Amygdala (tissue), 56 donors: Measurements from ENCODE around the gene SYT8.

ENCODE experiments used
- DNase-seq, 56 donors: peaks; one replicate each; lab custom pipeline; 2025; lab: John Stamatoyannopoulos, UW

The SYT8 gene

DNA sequence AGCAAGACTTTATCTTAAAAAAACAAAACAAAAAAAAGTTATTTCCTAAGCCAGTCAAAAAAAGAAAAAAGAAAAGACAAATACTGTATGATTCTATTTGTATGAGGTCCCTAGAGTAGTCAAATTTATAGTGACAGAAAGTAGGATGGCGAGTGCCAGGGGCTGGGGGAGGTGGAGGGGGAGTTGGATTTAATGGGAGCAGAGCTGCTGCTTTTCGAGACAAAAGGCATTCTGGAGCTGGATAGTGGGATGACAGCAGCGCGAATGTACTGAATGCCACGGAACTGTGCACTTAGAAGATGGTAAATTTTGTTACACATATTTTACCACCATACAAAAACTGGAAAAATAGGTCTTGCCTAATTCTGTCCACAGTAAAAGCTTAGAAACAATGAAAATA is 17.8 kb upstream of the SYT8 start:
- no peak for DNase-seq

- no peak for DNase-seq
Measured at GRCh38 chr11:1817511-1817910, 17.3 kb upstream of the SYT8 start.

- DNase-seq = no peak
Measured at GRCh38 chr11:1819074-1819473, 15.7 kb upstream of the SYT8 start.

GRCh38 chr11:1820463-1821325 is 14.1 kb upstream of the SYT8 start:
- DNase-seq = no peak

- DNase-seq = no peak
Measured at GRCh38 chr11:1821562-1821961, 13.2 kb upstream of the SYT8 start.

GRCh38 chr11:1822648-1823375 is 12.0 kb upstream of the SYT8 start:
- no peak for DNase-seq

DNA sequence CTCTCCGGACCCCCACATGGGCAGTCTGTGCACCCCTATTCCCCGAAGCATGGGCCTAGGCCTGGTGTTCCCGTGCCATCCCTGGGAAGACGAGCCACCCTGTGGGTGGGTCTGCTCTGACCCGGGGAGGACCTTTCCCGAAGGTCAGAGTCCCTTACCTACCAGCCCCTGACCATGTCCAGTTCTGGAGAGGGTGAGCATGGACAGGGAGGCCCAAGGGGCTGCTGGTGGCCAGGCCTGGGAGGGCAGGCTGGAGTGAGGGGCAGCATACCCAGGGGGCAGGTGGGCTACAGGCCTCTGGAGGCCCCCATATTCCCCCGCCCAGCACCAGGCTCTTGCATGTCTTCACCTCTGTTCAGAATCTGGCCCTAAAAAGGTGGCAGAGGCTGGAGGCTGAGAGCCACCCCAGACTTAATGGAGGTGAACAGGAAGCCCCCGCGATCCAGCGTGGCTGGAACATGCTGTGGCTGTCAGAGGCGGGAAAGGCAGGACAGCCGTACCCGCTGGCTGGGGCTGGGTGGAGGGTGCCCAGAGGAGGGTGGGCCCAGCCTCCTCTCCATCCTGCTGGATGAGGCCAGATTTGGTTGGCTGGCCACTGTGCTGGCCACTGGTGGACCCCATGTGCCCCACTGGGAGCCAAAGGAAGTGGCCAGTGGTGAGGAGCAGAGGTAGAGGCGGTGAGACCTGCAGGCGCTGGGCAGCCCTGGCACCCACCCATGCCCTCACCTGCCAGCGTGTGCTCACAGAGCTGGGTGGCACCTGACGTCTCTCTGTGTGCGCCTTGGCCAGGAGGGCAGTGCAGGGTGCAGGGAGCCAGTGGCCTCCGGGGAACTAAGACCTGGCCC is 11.2 kb upstream of the SYT8 start:
- no peak for DNase-seq

- no peak for DNase-seq
Measured at GRCh38 chr11:1824221-1825038, 10.4 kb upstream of the SYT8 start.

DNA sequence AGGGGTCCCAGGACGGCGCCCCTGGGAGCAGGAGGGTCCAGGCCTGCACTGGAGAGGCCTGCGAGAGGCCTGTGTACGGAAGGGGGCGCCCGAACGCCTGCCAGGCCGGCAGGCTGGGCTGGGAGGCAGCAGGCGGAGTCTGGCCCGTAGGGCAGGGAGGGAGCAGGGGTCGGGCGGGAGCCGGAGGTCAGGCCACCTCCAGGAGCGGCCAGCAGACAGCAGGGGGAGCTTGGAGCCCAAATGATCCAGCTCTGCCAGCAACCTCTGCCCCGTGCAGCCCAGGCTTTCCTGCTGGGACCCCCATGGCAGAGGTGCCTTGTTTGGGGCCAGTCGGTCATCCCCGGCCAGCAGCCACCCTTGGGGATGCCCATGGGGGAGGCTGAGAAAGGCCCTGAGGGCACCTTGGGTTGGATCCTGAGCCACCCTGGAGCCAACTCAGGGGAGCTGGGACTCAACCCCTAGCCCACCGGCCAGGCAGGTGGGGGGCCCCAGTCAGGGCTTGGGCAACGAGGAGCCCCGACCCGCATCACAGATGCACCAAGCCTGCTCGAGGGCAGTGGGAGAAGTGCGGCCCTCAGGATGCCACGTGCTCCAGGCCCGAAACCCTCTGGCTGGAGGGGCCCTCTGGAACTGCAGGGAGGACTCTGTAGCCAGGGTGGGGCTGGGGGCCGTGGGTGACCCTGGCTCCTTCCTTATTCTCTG is 9.6 kb upstream of the SYT8 start:
- peak in 1 of 56 donors; percentile 6 for DNase-seq

DNA sequence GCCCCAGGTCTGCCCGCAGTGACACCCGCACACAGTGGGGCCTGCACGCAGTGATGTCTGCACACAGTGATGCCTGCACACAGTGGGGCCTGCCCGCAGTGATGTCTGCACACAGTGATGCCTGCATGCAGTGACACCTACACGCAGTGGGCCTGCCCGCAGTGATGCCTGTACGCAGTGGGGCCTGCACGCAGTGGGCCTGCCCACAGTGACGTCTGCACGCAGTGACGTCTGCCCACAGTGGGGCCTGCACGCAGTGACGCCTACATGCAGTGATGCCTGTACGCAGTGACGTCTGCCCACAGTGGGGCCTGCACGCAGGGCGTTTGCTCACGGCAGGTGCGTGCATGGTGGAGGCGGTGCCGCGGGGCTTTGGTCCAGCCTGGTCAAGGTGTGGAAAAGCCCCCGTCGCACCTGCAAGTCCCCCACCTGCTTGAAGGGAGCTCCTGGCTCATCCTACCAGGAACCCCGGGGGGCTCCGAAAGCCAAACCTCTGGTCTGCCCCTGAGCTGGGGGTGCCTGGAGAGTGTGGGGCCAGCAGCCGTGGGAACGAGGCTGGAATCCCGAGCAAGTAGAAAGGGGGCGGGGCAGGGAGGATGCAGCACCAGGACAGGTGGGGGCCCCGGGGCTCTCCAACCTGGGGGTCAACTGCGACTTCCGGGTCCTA is 8.9 kb upstream of the SYT8 start:
- DNase-seq = no peak

- DNase-seq = peak in 1 of 56 donors; percentile 19
Measured at GRCh38 chr11:1826552-1827094, 8.2 kb upstream of the SYT8 start.

DNA sequence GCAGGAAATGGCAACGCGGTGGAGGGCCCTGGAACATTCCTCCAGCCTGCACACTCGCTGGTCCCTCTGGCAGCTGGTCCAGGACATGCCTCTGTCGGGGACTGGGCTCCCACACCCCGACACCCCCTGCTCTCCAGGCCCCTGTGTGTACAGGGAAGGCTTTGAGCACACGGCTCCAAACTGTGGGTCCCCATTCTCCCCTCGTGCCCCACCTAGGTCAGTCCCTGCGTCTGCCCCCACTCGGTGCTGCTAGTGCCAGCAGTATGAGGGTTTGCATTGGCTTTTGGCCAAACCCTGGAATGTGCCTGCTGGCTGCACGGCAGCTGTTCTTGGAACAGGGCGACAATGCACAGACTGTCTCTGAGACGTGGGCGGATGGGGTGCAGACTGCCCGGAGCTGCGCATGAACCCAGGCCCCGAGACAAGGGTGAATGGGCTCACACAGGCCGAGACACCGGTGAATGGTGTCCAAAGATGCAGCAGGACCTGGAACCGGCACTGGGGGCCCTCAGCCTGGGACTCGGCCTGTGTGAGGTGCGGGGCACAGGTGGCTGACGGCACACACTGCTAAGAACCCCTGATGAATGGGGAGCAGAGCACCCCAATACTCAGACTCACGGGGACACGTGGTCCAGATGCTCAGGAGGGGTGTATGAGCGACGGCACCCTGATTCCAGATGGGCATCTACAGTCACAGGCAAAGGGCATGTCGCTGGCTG is 7.5 kb upstream of the SYT8 start:
- peak in 38 of 56 donors; percentile 13 to 83 (median 52) for DNase-seq

DNA sequence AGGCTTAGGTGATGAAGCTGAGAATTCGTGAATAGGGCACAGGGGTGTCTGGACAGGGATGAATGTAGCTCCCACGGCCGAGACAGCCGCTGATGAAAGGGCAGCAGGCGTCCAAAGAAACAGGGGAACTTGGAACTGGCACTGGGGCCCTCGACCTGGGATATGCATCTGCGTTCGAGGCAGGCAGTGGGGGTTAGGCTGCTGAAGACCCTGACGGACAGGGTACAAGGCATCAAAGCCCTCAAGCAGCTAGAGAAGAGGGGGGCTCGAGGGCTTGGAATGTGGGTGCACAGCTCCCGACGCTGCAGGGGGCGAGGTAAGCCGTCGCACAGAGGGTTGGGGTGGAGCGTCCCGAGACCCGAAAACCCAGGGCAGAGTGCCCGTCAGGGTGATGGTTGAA is 6.9 kb upstream of the SYT8 start:
- DNase-seq = no peak

- no peak for DNase-seq
Measured at GRCh38 chr11:1828542-1828941, 6.2 kb upstream of the SYT8 start.

GRCh38 chr11:1829039-1829820 is 5.6 kb upstream of the SYT8 start:
- DNase-seq = no peak

DNA sequence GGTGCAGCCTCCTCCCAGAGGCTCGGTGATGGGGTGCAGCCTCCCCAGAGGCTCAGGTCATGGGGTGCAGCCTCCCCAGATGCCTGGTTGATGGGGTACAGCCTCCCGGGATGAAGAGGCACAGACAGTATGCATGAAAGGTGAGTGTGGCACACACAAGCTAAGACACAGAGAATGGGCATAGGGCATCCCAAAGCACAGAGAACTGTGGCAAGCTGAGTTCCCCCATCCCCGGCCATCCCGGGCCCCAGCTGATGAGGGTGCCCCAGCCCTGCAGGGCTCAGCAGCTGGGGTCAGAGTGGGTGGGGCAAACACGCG is 4.8 kb upstream of the SYT8 start:
- no peak for DNase-seq
